IMR-90 (cell line): ENCODE results near the gene METRNL. TPM values are rescaled to one million over a fixed set of nuclear protein-coding genes. Genes with fewer than 3 reads are reported as not detected.

Experiments
- ATAC-seq: fragments of 200-7000 bp; cut with Tn5 transposase; 2 replicates; pipeline ENCODE4 v1.9.1; 2020; ENCODE audit warnings: low read depth, mild to moderate bottlenecking, moderate library complexity
- BruUV-seq: library from RNA; stranded (reverse); fragments of 400-500 nt; replicated peaks from 2 replicates; lab custom pipeline; 2021; lab: Mats Ljungman, UMichigan
- CTCF ChIA-PET: fragments of 300-600 bp; formaldehyde crosslinking; extraction: SDS; loops from one replicate; lab custom pipeline; 2021; ENCODE audit warnings: antibody characterized with exemption; lab: Yijun Ruan, JAX
- POLR2A ChIA-PET: fragments of 300-600 bp; sonication (Branson Sonifier 250); formaldehyde crosslinking; loops from one replicate; lab custom pipeline; 2022; ENCODE audit warnings: antibody characterized with exemption; ENCODE audit not compliant: unreplicated experiment; lab: Charles Lee
- DNase-seq: peaks from one replicate; pipeline ENCODE4 v3.0.0; 2013
- H2AFZ ChIP-seq: replicated peaks from 2 replicates; pipeline ENCODE3; 2013; ENCODE audit warnings: low read length, mild to moderate bottlenecking; ENCODE audit not compliant: poor library complexity
- H2AK5ac ChIP-seq: 2 replicates; pipeline ENCODE4 v1.6.1; 2013; ENCODE audit warnings: low read depth, low read length, inconsistent platforms
- H2AK9ac ChIP-seq: replicated peaks from 2 replicates; pipeline ENCODE3; 2013; ENCODE audit warnings: mild to moderate bottlenecking, low read depth, low read length, moderate library complexity; ENCODE audit not compliant: poor library complexity
- H2BK120ac ChIP-seq: 2 replicates; pipeline ENCODE4 v1.6.1; 2013; ENCODE audit warnings: low read depth, low read length, inconsistent platforms
- H2BK15ac ChIP-seq: 3 replicates; pipeline ENCODE4 v1.6.1; 2013; ENCODE audit warnings: low read depth, low read length, inconsistent platforms
- H2BK20ac ChIP-seq: 2 replicates; pipeline ENCODE4 v1.6.1; 2013; ENCODE audit warnings: low read depth, mild to moderate bottlenecking, inconsistent platforms, low read length, moderate library complexity
- H2BK5ac ChIP-seq: 2 replicates; pipeline ENCODE4 v1.6.1; 2013; ENCODE audit warnings: mild to moderate bottlenecking, low read depth, low read length, inconsistent platforms; ENCODE audit not compliant: poor library complexity, severe bottlenecking
- H3K14ac ChIP-seq: replicated peaks from 2 replicates; pipeline ENCODE4 v1.6.1; 2013; ENCODE audit warnings: low read depth, low read length, inconsistent platforms
- H3K18ac ChIP-seq: 2 replicates; pipeline ENCODE4 v1.6.1; 2013; ENCODE audit warnings: low read depth, low read length, control low read depth
- H3K23ac ChIP-seq: 2 replicates; pipeline ENCODE4 v1.6.1; 2013; ENCODE audit warnings: low read depth, low read length, inconsistent platforms
- H3K27ac ChIP-seq: 2 replicates; pipeline ENCODE4 v1.5.1; 2013; ENCODE audit warnings: mild to moderate bottlenecking, control low read depth, low read length; ENCODE audit not compliant: insufficient read depth
- H3K27me3 ChIP-seq: 2 replicates; pipeline ENCODE4 v1.6.1; 2013; ENCODE audit warnings: low read length; ENCODE audit not compliant: control insufficient read depth, insufficient read depth
- H3K36me3 ChIP-seq: 2 replicates; pipeline ENCODE4 v1.6.1; 2013; ENCODE audit warnings: low read length, mixed read lengths; ENCODE audit not compliant: control insufficient read depth, insufficient read depth
- H3K4ac ChIP-seq: 2 replicates; pipeline ENCODE4 v1.6.1; 2013; ENCODE audit warnings: low read depth, low read length, inconsistent platforms
- H3K4me1 ChIP-seq: 2 replicates; pipeline ENCODE4 v1.6.1; 2013; ENCODE audit warnings: low read length, mixed read lengths; ENCODE audit not compliant: control insufficient read depth, insufficient read depth
- H3K4me2 ChIP-seq: 2 replicates; pipeline ENCODE4 v1.6.1; 2013; ENCODE audit warnings: low read depth, mild to moderate bottlenecking, control low read depth, low read length, moderate library complexity
- H3K4me3 ChIP-seq: 2 replicates; pipeline ENCODE4 v1.5.1; 2013; ENCODE audit warnings: low read depth, mild to moderate bottlenecking, control low read depth, low read length, moderate library complexity; ENCODE audit not compliant: insufficient read depth
- H3K56ac ChIP-seq: 2 replicates; pipeline ENCODE4 v1.6.1; 2013; ENCODE audit warnings: low read length, inconsistent platforms; ENCODE audit not compliant: insufficient read depth; ENCODE audit errors: extremely low read depth
- H3K79me1 ChIP-seq, 2 experiments: 2 replicates each; pipeline ENCODE4 v1.6.1; 2013; ENCODE audit warnings: low read length in 2 of 2, inconsistent platforms in 1 of 2, low read depth in 1 of 2
- H3K9ac ChIP-seq: 2 replicates; pipeline ENCODE4 v1.6.1; 2013; ENCODE audit warnings: low read depth, low read length, control low read depth
- H3K9me1 ChIP-seq: 2 replicates; pipeline ENCODE4 v1.6.1; 2013; ENCODE audit warnings: low read length, inconsistent platforms; ENCODE audit not compliant: insufficient read depth
- H3K9me3 ChIP-seq: 2 replicates; pipeline ENCODE4 v1.6.1; 2013; ENCODE audit warnings: low read length; ENCODE audit not compliant: control insufficient read depth, insufficient read depth
- H4K20me1 ChIP-seq: 2 replicates; pipeline ENCODE4 v1.6.1; 2013; ENCODE audit warnings: low read length, inconsistent platforms; ENCODE audit not compliant: insufficient read depth
- H4K5ac ChIP-seq: 2 replicates; pipeline ENCODE4 v1.6.1; 2013; ENCODE audit warnings: mild to moderate bottlenecking, low read depth, low read length, control low read depth
- H4K8ac ChIP-seq, 2 experiments: 2 replicates each; pipeline ENCODE4 v1.6.1; 2013; ENCODE audit warnings: low read depth in 2 of 2, low read length in 2 of 2, control low read depth in 1 of 2, inconsistent platforms in 1 of 2
- H4K91ac ChIP-seq: 2 replicates; pipeline ENCODE4 v1.6.1; 2013; ENCODE audit warnings: low read depth, low read length, inconsistent platforms; ENCODE audit not compliant: insufficient read depth
- CEBPB ChIP-seq: IDR thresholded peaks from 2 replicates; pipeline ENCODE4 v1.6.1; 2012; ENCODE audit warnings: low read depth, low read length, improper control_type of control experiment
- CHD1 ChIP-seq: IDR thresholded peaks from 2 replicates; pipeline ENCODE4 v1.6.1; 2012; ENCODE audit warnings: low read depth, low read length, improper control_type of control experiment
- FOS ChIP-seq: fragments of 150-350 bp; IDR thresholded peaks from 2 replicates; pipeline ENCODE4 v1.6.1; 2016; ENCODE audit warnings: low read depth, low read length
- MAFK ChIP-seq: IDR thresholded peaks from 2 replicates; pipeline ENCODE4 v1.6.1; 2012; ENCODE audit warnings: low read depth, low read length, improper control_type of control experiment
- RCOR1 ChIP-seq: IDR thresholded peaks from 2 replicates; pipeline ENCODE4 v1.6.1; 2012; ENCODE audit warnings: mild to moderate bottlenecking, low read length, improper control_type of control experiment; ENCODE audit not compliant: insufficient replicate concordance
- RFX5 ChIP-seq: IDR thresholded peaks from 2 replicates; pipeline ENCODE4 v1.8.0; 2012; ENCODE audit warnings: low read depth, mild to moderate bottlenecking, low read length, moderate library complexity
- WGBS, 2 experiments: methylation state at CpG; one replicate each; pipeline versions ENCODE4 v1.1.5 to v1.1.7; 2013; ENCODE audit warnings: missing lambda C conversion rate in 2 of 2; ENCODE audit not compliant: insufficient read length in 1 of 2; ENCODE audit errors: extremely low coverage in 2 of 2; 5-methylcytosine and 5-hydroxymethylcytosine counted together
- dilution Hi-C: fragments of 300-500 bp; cut with HindIII; formaldehyde crosslinking; loops from one replicate; pipeline ENCODE4 v1.14.3; 2018; ENCODE audit warnings: low sequenced_read_pairs; ENCODE audit not compliant: unreplicated experiment
- in situ Hi-C: fragments of 300-500 bp; cut with MboI; formaldehyde crosslinking; loops from 3 replicates; pipeline ENCODE4 v1.14.3; 2019; ENCODE audit warnings: low sequenced_read_pairs, inconsistent platforms, mixed read lengths
- intact Hi-C: fragments of 100-400 bp; cut with micrococcal nuclease; formaldehyde crosslinking; loops from 2 replicates; pipeline ENCODE4 v1.10.0; 2022
- polyA plus RNA-seq, 3 experiments: library from polyadenylated mRNA; depleted of rRNA; stranded (reverse); fragments of >200 nt; gene quantifications; 2 replicates each; pipeline ENCODE4 v1.2.3, GENCODE V29; 2012; ENCODE audit warnings: low replicate concordance in 1 of 3
- total RNA-seq: library from RNA; depleted of rRNA; stranded (reverse); fragments of >200 nt; gene quantifications from 2 replicates; pipeline ENCODE4 v1.2.3, GENCODE V29; 2012

METRNL gene
- total and polyA plus RNA-seq, 2 of the 4 experiments (the other 2 are of a cell fraction) = 17.9 to 48.2 TPM

GRCh38 chr17:83111516-83112282 is 32.3 kb downstream of the METRNL start:
- in situ Hi-C loops (no loop called here), intact Hi-C loops (no loop called here), dilution Hi-C loops (no loop called here)
- H3K56ac ChIP-seq = no peak overlapping the region
- no peak overlapping the region for H4K5ac ChIP-seq
- ATAC-seq = no peak
- no peaks in the 10 kb centered on the region for H3K36me3 ChIP-seq
- no peak overlapping the region; the same call in 1 of the 2 replicates for H3K18ac ChIP-seq
- no peak overlapping the region; the same call in 1 of the 2 replicates for H3K14ac ChIP-seq
- DNase-seq = no peak
- peak overlapping the region; percentile 93 for H3K4ac ChIP-seq
- peaks cover 13% of the 10 kb centered on the region for H3K9me1 ChIP-seq
- H4K91ac ChIP-seq = peak overlapping the region; percentile 98; the same call in 1 of the 2 replicates
- WGBS, 2 experiments = 100% methylated on average over 8 of the region's 35 CpGs; no CpG with 5 or more reads in 1 of the 2 experiments
- POLR2A ChIA-PET = no interaction called here
- H2BK120ac ChIP-seq = peak overlapping the region; percentile 99
- peak overlapping the region; percentile 80 to 98; a peak in 2 of 4 replicates for H4K8ac ChIP-seq
- no peak overlapping the region for H3K9ac ChIP-seq
- H2BK20ac ChIP-seq = peak overlapping the region; percentile 91; the same call in 1 of the 2 replicates
- H3K27ac ChIP-seq = no peak overlapping the region
- CTCF ChIA-PET = no interaction called here
- H3K79me1 ChIP-seq = no peaks in the 10 kb centered on the region
- H3K4me2 ChIP-seq = no peak overlapping the region
- no peaks in the 10 kb centered on the region for H4K20me1 ChIP-seq
- no peak overlapping the region for H2AFZ ChIP-seq
- H2AK9ac ChIP-seq = peak overlapping the region; percentile 89
- H3K9me3 ChIP-seq = peaks cover 4% of the 10 kb centered on the region; the same call in 1 of the 2 replicates
- peak overlapping the region; percentile 90; the same call in 1 of the 2 replicates for H2AK5ac ChIP-seq
- H3K23ac ChIP-seq = no peak overlapping the region
- no peak overlapping the region for H2BK15ac ChIP-seq
- peaks cover 22% of the 10 kb centered on the region for H3K4me1 ChIP-seq
- no peak overlapping the region for H2BK5ac ChIP-seq
- no peak overlapping the region for H3K4me3 ChIP-seq
- no TSS peak for BruUV-seq
- no peaks in the 10 kb centered on the region; the same call in 1 of the 2 replicates for H3K27me3 ChIP-seq
- TF ChIP-seq RFX5 = no peak
- TF ChIP-seq CEBPB = no peak
- TF ChIP-seq MAFK = no peak
- no peak for TF ChIP-seq FOS
- TF ChIP-seq CHD1 = no peak
- TF ChIP-seq RCOR1 = no peak
